Measurements from ENCODE around the gene PPOX. TPM values are rescaled to one million over a fixed set of nuclear protein-coding genes. Genes with fewer than 3 reads are reported as not detected.

PPOX gene
- total and polyA plus RNA-seq, 2 experiments from 2014 or later = 26.5 to 39.6 TPM

DNA sequence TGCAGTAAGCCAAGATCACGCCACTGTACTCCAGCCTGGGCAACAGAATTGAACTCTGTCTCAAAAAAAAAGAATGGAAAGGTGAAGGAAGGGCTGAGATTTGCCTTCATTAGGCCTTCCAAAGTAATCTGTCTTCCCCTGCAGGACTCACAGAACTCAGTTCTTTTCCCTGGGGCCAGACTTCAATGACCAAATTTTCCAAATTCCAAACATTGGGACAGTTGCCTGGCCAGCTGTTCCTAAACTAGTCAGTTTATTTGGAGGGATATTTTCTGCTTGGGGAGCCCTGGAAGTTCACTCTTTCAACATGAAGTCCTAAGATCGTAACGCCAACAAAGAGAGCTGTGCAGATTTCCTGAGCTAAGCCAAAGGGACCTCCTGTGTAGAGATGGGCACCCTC lies 28.3 kb upstream of the PPOX start (continued):
- TF ChIP-seq, protein P1, sequence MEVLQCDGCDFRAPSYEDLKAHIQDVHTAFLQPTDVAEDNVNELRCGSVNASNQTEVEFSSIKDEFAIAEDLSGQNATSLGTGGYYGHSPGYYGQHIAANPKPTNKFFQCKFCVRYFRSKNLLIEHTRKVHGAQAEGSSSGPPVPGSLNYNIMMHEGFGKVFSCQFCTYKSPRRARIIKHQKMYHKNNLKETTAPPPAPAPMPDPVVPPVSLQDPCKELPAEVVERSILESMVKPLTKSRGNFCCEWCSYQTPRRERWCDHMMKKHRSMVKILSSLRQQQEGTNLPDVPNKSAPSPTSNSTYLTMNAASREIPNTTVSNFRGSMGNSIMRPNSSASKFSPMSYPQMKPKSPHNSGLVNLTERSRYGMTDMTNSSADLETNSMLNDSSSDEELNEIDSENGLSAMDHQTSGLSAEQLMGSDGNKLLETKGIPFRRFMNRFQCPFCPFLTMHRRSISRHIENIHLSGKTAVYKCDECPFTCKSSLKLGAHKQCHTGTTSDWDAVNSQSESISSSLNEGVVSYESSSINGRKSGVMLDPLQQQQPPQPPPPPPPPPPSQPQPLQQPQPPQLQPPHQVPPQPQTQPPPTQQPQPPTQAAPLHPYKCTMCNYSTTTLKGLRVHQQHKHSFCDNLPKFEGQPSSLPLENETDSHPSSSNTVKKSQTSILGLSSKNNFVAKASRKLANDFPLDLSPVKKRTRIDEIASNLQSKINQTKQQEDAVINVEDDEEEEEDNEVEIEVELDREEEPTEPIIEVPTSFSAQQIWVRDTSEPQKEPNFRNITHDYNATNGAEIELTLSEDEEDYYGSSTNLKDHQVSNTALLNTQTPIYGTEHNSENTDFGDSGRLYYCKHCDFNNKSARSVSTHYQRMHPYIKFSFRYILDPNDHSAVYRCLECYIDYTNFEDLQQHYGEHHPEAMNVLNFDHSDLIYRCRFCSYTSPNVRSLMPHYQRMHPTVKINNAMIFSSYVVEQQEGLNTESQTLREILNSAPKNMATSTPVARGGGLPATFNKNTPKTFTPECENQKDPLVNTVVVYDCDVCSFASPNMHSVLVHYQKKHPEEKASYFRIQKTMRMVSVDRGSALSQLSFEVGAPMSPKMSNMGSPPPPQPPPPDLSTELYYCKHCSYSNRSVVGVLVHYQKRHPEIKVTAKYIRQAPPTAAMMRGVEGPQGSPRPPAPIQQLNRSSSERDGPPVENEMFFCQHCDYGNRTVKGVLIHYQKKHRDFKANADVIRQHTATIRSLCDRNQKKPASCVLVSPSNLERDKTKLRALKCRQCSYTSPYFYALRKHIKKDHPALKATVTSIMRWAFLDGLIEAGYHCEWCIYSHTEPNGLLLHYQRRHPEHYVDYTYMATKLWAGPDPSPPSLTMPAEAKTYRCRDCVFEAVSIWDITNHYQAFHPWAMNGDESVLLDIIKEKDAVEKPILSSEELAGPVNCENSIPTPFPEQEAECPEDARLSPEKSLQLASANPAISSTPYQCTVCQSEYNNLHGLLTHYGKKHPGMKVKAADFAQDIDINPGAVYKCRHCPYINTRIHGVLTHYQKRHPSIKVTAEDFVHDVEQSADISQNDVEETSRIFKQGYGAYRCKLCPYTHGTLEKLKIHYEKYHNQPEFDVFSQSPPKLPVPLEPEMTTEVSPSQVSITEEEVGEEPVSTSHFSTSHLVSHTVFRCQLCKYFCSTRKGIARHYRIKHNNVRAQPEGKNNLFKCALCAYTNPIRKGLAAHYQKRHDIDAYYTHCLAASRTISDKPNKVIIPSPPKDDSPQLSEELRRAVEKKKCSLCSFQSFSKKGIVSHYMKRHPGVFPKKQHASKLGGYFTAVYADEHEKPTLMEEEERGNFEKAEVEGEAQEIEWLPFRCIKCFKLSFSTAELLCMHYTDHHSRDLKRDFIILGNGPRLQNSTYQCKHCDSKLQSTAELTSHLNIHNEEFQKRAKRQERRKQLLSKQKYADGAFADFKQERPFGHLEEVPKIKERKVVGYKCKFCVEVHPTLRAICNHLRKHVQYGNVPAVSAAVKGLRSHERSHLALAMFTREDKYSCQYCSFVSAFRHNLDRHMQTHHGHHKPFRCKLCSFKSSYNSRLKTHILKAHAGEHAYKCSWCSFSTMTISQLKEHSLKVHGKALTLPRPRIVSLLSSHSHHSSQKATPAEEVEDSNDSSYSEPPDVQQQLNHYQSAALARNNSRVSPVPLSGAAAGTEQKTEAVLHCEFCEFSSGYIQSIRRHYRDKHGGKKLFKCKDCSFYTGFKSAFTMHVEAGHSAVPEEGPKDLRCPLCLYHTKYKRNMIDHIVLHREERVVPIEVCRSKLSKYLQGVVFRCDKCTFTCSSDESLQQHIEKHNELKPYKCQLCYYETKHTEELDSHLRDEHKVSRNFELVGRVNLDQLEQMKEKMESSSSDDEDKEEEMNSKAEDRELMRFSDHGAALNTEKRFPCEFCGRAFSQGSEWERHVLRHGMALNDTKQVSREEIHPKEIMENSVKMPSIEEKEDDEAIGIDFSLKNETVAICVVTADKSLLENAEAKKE (CRISPR knock-in tag; IDR thresholded peaks at IDR 0.05) = no peak
- TF ChIP-seq STAT1 (IDR thresholded peaks at IDR 0.05; ENCODE audit: unreplicated experiment) (no peak), CREB1 (CRISPR knock-in tag; IDR thresholded peaks at IDR 0.05; ENCODE audit: low read depth) (no peak), ZNF114 (CRISPR knock-in tag; IDR thresholded peaks at IDR 0.05) (no peak), ZNF331 (CRISPR knock-in tag; IDR thresholded peaks at IDR 0.05; ENCODE audit: low read depth) (no peak)
- TF ChIP-seq, protein P2, sequence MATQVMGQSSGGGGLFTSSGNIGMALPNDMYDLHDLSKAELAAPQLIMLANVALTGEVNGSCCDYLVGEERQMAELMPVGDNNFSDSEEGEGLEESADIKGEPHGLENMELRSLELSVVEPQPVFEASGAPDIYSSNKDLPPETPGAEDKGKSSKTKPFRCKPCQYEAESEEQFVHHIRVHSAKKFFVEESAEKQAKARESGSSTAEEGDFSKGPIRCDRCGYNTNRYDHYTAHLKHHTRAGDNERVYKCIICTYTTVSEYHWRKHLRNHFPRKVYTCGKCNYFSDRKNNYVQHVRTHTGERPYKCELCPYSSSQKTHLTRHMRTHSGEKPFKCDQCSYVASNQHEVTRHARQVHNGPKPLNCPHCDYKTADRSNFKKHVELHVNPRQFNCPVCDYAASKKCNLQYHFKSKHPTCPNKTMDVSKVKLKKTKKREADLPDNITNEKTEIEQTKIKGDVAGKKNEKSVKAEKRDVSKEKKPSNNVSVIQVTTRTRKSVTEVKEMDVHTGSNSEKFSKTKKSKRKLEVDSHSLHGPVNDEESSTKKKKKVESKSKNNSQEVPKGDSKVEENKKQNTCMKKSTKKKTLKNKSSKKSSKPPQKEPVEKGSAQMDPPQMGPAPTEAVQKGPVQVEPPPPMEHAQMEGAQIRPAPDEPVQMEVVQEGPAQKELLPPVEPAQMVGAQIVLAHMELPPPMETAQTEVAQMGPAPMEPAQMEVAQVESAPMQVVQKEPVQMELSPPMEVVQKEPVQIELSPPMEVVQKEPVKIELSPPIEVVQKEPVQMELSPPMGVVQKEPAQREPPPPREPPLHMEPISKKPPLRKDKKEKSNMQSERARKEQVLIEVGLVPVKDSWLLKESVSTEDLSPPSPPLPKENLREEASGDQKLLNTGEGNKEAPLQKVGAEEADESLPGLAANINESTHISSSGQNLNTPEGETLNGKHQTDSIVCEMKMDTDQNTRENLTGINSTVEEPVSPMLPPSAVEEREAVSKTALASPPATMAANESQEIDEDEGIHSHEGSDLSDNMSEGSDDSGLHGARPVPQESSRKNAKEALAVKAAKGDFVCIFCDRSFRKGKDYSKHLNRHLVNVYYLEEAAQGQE (IDR thresholded peaks at IDR 0.05; ENCODE audit: unreplicated experiment) = no peak

DNA sequence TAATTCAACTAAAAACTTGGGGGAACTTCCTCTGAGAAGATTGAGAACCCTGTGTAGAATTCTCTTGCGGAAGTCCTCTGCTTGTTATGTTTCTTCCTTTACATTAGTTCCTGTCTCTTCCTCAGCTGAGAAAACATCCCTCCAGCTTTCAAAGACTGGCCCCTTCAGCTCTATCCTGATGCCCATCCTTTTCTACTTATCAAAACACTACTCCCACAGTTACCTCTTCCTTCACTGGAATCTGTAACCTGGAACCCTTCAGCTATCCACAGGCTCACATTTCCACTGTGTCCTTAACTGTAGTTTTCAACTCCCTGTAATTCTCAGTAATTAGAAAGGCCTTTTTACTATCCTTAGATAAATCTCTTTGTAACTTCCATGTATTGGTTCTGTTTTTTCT lies 27.8 kb upstream of the PPOX start:
- H3K27ac Mint-ChIP-seq = no peak overlapping the region
- Histone ChIP-seq H3K36me3 (ENCODE audit: insufficient read depth) (no peaks in the 10 kb centered on the region), H3K27ac (ENCODE audit: low read depth) (no peak overlapping the region), H3K79me2 (replicated peaks; ENCODE audit: insufficient read depth) (peaks cover 25% of the 10 kb centered on the region), H3F3A (replicated peaks; ENCODE audit: low read depth) (peaks cover 6% of the 10 kb centered on the region), H3K9me2 (ENCODE audit: insufficient read depth) (no peaks in the 10 kb centered on the region), H3K4me3 (no peak overlapping the region), H3K27me3 (ENCODE audit: insufficient read depth) (no peaks in the 10 kb centered on the region), H3K4me2 (no peak overlapping the region), H3K4me1 (ENCODE audit: insufficient read depth) (peaks cover 17% of the 10 kb centered on the region), H2AFZ (no peak overlapping the region), H4K20me1 (replicated peaks; ENCODE audit: insufficient read depth) (no peaks in the 10 kb centered on the region; the same call in 1 of the 2 replicates)
- TF ChIP-seq, protein P3, sequence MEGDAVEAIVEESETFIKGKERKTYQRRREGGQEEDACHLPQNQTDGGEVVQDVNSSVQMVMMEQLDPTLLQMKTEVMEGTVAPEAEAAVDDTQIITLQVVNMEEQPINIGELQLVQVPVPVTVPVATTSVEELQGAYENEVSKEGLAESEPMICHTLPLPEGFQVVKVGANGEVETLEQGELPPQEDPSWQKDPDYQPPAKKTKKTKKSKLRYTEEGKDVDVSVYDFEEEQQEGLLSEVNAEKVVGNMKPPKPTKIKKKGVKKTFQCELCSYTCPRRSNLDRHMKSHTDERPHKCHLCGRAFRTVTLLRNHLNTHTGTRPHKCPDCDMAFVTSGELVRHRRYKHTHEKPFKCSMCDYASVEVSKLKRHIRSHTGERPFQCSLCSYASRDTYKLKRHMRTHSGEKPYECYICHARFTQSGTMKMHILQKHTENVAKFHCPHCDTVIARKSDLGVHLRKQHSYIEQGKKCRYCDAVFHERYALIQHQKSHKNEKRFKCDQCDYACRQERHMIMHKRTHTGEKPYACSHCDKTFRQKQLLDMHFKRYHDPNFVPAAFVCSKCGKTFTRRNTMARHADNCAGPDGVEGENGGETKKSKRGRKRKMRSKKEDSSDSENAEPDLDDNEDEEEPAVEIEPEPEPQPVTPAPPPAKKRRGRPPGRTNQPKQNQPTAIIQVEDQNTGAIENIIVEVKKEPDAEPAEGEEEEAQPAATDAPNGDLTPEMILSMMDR (conservative IDR thresholded peaks at IDR 0.05; ENCODE audit: low read depth in 2 of 2) = no peak
- TF ChIP-seq POLR2AphosphoS5 (IDR thresholded peaks at IDR 0.05; ENCODE audit: low read depth) (no peak), EZH2phosphoT487 (IDR thresholded peaks at IDR 0.05; ENCODE audit: unreplicated experiment) (no peak), ZNF331 (CRISPR knock-in tag; IDR thresholded peaks at IDR 0.05; ENCODE audit: low read depth) (no peak), STAT1 (IDR thresholded peaks at IDR 0.05; ENCODE audit: unreplicated experiment) (no peak), ZNF114 (CRISPR knock-in tag; IDR thresholded peaks at IDR 0.05) (no peak), JUNB (IDR thresholded peaks at IDR 0.05; ENCODE audit: unreplicated experiment) (no peak)
- no peaks in the 10 kb centered on the region for H3K27me3 Mint-ChIP-seq (ENCODE audit: insufficient read depth, low read depth, poor library complexity)
- ATAC-seq = no peak
- H3K9me3 Mint-ChIP-seq = no peaks in the 10 kb centered on the region
- DNase-seq (ENCODE audit: low spot score) = no peak
- no peaks in the 10 kb centered on the region for H3K36me3 Mint-ChIP-seq (ENCODE audit: low read depth)
- peaks cover 4% of the 10 kb centered on the region; the same call in 2 of the 3 replicates for H3K4me1 Mint-ChIP-seq
- H3K4me3 Mint-ChIP-seq = no peak overlapping the region
